ENCODE data around the gene BMPR1B. TPM values are rescaled to one million over a fixed set of nuclear protein-coding genes. Genes with fewer than 3 reads are reported as not detected.

Gene BMPR1B
- total and polyA plus RNA-seq, 2 of the 8 experiments (the other 6 are each of a cell fraction or from before 2014, with no cell fraction given): 0.14 to 1.1 TPM

DNA sequence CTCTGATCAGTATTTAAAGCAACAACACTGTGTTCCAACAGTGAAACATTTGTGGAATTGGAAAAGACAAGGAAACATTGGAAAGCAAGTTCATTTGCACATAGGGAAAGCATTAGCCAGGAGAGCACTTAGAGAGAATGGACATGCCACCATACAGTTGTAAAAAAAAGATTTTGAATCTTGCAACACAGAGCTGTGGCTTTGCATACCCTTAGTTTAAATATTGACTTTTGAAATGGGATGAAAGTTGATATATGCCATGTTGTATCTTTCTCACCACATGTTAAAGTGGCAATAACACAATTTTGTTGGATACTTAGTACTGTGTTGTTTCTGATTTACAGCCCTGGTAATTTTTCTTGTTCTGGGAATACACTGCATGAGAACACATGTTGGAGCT lies 208.1 kb downstream of the BMPR1B start (continued):
- TF ChIP-seq, protein P1, sequence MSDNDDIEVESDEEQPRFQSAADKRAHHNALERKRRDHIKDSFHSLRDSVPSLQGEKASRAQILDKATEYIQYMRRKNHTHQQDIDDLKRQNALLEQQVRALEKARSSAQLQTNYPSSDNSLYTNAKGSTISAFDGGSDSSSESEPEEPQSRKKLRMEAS (IDR thresholded peaks at IDR 0.05): no peak
- TF ChIP-seq KDM4A (IDR thresholded peaks at IDR 0.05; ENCODE audit: low read depth, low read length, severe bottlenecking) (no peak), POLR2A (IDR thresholded peaks at IDR 0.05; ENCODE audit: control extremely low read depth in 1 of 2, low read depth in 2 of 2, low read length in 2 of 2) (no peak)

Data from H1 (cell line).